ENCODE results near the gene SLC1A1.
A peak's percentile ranks its signal among the peaks of the same experiment; 100 is the strongest.
"Not testable (repeated sequence)": the region's sequence is repeated elsewhere in the genome, so short reads cannot be mapped to it uniquely, and the experiment has no call there.

SLC1A1 gene

DNA sequence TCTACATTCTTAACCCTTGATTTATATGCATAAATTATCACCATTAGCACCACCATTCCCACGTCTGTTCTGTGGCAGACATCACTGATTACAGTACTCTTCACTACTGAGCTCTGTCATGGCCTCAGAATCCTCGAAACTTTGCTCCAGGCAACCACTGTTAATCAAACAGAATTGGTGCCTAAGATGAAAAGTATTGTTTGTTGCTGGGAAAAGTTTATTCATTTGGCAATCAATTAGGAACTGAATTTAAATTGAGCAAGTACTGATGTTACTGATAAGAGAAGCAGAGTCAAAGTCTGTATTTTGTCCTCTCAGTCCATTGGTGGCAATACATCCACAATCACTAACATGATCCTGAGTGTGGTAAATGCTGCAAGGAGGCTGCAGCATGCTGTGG, 12.8 kb downstream of the SLC1A1 start:
- DNase-seq: no peak
- intact Hi-C loops (cut with DNase I): no loop called here

DNA sequence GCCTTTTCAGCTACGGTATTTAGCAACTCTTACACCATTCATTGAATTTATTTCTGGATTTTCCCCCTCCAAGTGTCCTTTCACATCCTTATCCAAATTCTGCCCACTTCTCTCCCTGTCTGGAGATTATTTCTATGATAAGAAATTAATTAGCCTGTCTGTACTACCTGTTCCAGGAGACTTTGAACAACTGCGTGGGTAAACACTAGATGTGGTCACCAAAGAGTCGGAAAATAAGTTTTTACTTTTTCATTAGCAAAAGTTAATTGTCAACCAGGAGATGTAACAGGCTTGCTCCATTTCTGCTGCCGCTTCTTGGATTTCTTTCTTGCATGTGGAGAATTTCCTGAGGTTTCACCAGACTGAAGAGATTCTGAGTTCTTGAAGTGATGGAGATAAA, 14.0 kb downstream of the SLC1A1 start:
- intact Hi-C loops (cut with DNase I): no loop called here
- no peak for DNase-seq

DNA sequence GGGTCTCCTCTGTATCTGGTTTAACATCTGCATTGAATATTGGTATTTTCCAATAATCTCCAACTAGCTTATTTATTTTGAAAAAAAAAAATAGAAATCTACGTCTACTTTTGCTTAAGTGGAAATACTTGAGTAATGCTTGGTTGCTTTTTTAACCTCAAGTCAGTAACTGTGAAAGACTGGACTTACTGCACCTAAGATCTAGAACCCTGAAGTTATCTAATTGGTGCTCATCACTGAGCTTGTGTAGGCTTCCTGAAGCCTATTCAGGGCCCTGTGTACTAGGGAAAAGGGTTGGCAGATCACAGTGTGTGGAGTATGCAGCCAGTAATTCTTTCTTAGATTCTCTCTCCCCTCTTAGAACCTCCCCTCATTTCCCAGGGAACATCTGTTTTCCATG, 16.2 kb downstream of the SLC1A1 start:
- intact Hi-C loops (cut with DNase I): no loop called here
- no peak for DNase-seq

DNA sequence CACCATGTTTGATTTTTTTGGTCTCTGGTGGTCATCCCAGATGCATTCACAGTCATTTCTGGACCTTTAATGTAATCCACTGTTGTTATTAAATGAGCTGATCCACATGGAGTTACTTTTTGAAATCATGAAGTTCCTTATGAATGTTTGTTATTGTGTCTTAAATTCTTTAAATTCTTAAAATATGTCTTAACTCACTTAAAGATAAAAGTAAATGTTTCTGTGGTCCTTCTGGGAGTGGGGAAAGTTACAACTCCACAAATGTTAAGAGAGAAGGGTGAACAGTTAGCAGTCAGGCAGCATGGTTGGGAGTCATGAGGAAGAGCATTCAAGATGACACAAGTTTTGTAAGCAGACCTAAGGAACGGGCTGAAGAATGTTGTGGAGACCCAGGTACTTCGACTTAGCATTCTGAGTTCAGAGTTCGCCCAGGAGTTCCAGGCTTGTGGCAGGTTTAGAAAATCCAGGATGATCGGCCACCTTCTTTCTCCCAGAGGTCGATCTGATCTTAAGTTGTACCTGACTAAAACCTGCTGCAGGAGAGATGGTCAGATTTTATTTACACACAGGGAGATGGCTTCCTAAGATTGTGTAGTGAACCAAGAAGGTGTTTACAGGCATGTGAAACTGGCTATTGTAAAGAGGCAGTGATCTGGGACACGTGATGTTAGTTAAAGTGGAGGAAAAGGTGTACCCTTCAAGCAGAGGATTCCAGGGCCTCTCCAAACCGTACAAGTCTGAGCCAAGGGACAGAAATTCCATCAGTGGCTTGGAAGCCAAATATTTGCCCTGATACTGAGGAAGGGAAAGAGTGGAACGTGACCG, 17.2 kb downstream of the SLC1A1 start:
- intact Hi-C loops (cut with DNase I): no loop called here
- no peak for DNase-seq

DNA sequence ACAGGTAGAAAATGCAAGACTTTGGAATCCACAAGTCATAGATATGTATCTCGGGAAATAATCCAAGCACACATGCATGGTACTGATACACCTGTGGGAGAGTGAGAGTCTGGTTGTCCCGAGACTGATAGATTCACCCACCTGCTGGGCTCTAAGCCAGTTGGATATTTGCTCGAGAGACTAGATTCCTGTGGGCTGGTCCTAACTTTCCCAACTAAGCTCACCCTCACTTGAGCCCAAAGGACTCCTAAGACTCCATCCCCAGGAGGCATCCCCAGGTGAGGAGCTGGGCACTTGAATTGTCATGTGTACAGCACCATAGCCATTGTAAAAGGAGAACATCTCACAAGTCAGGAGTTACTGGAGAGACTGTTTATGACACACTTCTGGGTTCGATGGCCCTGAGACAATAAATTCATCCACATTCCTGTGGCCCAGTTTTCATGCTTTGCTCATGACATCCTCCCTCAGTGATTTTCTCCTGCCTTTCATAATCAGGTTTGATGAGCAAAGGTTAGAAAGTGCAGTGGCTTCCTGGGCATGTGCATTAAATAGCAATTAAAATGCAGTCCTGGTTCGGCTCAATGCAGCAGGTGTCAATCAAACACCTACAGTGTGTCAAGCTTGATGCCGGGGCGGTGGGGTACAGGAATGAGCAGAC, 18.1 kb downstream of the SLC1A1 start:
- intact Hi-C loops (cut with DNase I): no loop called here
- no peak for DNase-seq

DNA sequence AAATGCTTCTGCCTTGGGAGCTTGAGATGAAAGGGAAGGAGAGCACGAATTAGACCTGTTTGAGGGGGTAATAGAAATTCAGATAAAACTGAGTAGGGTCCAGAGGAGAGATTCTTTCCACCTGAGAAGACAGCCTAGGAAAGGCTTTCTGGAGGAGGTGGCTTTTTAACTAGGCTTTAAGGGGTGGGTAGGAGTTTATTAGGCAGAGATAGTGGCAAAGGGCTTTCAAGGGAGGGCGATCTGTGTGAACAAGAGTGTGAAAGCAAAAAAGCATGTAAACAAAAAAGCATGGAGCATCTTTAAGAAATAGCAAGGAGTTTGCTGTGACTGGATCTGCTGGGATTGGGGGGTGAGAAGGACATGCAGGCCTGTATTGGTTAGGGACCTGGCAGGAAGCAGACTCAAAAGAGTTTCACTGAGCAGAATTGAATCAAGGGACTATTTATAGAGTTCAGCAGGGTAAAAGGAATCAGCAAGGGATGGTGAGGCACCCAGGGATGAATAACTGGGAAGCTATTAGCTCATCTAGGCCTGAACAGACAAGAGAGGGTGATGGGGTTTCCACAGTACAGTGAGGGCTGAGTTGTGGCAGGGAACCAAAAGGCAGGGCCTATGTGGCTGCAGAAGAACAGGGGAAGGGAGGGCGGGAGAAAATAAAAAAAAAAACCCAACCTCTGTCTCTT, 18.8 kb downstream of the SLC1A1 start:
- no peak for DNase-seq
- intact Hi-C loops (cut with DNase I): no loop called here

DNA sequence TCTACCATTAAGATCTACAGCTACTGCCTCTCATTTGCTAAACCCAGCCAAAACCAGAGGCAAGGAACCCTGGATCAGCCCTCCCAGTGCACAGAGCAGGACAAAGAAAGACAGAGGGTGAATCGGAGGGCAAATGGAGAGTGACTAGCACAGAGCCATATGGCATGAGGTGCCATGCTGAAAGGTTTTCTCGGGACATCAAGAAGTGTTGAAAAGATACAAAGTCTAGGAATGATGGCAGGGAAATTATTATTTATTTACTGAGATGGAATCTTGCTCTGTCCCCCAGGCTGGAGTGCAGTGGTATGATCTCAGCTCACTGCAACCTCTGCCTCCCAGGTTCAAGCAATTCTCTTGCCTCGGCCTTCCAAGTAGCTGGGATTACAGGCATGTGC, 19.3 kb downstream of the SLC1A1 start:
- DNase-seq: no peak
- intact Hi-C loops (cut with DNase I): no loop called here

DNA sequence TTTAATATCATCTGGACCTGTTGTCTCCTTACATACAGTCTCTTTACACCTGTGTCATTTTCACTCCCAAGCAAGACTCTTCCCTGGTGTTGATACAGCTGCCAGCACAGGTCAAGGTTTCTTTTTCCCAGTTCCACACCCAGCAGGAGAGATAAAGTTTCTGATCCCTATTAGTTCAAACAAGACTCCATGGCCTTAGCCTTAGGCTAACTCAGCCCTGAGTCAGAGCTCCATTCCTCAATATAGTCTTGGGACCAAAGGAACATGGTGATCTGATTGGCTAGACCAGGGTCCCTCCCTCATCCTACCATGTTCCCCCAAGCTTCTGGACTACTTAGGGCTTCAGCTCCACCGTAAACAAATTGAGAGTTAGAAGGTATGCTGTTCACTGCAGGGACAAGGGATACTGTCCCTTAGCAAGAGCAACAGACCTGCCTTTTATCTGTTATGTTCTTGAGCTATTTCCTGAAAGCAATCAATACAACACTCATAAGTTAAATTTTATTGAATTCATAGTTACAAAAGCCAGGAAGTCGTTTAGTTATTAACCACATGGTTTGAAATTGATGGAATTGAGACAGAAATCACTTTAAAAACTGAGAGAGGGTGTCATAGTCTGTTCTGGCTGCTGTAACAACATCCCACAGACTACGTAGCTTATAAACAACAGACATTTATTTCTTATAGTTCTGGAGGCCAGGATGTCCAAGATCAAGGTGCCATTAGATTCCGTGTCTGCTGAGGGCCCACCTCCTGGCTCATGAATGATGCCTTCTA, 20.5 kb downstream of the SLC1A1 start:
- intact Hi-C loops (cut with DNase I): no loop called here
- DNase-seq: no peak

DNA sequence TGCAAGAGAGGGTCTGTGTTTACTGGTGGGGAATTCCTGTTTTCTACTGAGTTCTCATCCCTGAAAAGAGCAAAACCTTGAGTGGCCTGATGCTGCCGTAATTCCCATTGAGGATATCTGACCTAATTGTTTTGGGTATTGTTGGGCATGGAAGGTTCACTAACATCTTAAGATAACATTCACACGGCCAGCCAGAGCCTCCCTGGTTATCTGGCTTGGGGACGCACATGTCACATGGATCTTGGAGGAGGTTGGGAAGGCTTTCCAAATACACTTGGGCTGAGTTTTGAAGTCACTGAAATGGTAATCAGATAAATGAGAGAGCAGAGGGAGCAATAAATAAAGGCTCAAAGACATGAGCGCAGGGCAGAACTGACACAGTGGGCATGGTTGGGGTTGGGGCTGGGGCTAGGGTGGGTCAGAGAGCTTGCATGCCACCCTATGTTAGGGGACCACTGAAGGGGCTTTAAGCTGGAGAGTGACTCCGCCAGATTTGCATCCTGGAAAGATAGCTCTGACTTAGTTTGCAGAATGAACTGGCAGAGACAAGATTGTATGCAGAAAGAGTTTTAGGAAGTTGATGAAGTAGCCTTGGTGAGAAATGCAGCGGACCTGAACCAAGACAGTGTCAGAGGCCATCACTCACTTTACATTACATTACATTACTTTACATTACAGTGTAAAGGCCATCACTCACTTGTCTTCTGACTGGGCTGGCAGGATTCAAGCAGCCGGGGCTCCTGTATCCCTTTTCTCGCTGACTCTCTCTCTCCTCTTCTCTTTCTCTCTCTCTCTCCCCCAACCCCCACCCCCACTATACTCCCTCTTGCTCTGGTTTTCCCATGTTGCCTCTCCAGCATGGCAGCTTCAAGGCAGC, 24.2 kb downstream of the SLC1A1 start:
- DNase-seq: no peak
- intact Hi-C loops (cut with DNase I): no loop called here

DNA sequence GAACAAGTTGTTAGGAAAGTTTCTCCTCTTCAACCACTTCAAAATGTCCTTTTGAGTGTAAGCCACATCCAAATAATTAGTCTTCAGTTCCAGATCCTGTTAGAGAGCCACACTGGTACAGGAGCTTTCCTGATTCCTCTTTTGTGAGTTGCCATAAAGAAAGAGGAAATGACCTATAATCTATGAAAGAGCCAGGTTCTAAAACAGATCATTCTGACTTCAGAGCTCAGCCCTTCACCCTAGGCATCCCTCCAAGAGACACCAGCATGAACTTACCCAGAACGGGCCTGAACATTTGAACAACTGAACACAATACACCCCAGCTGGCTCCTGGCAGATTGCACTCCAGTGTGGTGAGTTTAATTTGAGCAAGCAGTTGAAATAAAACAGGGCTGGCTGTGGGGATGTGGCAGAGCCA, 25.7 kb downstream of the SLC1A1 start:
- DNase-seq: peak in 2 of 10 donors; percentile 17 to 66
- intact Hi-C loops (cut with DNase I): no loop called here

DNA sequence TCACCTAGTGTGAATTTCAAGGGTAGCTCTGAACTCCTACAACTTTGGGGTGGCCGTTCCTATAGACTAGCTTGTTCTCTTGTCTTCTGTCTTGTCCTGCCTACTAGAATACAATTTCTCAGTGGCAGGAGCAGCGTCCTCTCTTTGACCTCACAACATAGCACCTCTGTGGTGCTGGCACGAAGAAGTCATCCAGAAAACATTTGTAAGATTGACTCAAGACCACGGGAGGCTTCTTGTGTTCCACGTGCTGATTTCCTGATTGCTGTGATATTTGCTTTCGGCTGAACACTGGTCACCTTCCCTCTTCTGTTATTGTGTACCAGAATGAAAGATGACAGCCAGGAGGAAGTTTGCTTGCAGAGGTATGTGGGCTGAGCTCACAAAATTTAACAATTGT, 27.0 kb downstream of the SLC1A1 start:
- no peak for DNase-seq
- intact Hi-C loops (cut with DNase I): no loop called here

DNA sequence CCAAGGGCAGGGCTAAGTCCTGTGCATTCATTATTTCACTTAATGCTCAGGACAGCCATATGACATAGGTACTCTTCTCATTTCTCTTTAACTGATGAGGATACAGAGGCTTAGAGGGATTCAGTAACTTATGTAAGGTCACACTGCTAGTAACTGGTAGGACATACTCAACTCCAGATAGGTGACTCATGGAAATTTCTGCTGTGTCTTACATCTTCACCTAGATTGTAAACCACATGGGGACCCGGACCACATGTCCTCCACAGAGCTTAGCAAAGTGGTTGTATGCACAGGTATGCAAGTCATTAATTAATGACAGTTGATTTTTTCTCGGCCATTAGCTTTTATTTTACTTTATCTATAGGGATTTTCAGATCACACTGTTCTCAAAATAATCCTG, 29.3 kb downstream of the SLC1A1 start:
- DNase-seq: no peak
- intact Hi-C loops (cut with DNase I): no loop called here

DNA sequence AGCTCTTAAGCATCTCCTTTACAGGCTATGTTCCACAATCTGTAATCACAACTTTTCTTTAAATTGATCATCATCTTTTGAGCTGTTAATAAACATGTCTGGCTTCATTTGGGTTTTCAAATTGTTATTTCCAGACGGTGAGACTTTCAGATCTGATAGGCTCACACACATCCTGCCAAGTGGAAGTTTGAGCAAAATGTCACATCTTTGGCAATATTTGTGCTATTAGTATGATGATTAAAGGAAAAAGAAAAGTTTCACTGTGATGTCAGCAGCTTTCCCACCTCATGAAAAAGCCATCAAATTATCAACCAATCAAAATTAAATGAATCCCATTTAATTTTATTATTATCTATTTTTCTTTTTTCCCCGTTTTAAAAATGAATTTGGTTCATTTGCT, 29.8 kb downstream of the SLC1A1 start:
- DNase-seq: no peak
- intact Hi-C loops (cut with DNase I): no loop called here

DNA sequence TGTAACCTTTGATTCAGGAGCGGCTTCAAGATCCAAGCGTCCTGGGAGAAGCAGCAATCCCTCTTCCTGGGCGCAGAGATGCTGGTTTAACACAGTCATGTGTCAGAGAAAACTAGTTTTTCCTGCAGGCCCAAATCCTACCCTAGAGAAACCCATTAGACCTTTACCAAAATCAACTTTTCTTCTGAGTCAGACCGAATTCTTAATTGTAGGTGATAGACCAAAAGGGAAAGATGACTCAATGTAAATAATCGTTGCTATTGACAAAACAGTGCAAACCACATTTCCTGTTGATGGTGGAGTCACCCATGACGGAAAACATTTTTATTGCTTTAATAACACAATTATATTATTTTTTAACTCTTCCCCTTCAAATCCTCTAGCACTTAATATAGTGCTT, 40.1 kb downstream of the SLC1A1 start:
- intact Hi-C loops (cut with DNase I): no loop called here
- no peak for DNase-seq

DNA sequence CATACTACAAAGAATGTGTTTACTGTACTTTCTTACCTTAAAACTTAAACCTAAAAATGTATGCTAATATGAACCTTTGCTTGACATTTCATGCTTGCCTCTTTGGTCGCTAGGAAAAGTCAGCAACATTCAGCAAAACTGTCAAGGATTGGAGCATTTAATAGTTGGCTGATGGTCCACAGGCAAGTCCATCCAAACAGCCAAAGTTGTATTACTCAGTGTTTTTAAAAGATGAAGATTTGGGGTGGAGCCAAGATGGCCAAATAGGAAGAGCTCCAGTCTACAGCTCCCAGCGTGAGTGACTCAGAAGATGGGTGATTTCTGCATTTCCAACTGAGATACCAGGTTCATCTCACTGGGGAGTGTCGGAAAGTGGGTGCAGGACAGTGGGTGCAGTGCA, 40.6 kb downstream of the SLC1A1 start:
- DNase-seq; intact Hi-C loops (cut with DNase I): not testable (repeated sequence)

DNA sequence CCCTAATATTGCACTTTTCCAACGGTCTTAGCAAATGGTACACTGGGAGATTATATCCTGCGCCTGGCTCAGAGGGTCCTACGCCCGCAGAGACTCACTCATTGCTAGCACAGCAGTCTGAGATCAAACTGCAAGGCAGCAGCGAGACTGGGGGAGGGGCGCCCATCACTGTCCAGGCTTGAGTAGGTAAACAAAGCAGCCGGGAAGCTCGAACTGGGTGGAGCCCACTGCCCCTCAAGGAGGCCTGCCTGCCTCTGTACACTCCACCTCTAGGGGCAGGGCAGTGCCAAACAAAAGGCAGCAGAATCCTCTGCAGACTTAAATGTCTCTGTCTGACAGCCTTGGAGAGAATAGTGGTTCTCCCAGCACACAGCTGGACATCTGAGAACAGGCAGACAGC, 41.1 kb downstream of the SLC1A1 start:
- intact Hi-C loops (cut with DNase I); DNase-seq: not testable (repeated sequence)

DNA sequence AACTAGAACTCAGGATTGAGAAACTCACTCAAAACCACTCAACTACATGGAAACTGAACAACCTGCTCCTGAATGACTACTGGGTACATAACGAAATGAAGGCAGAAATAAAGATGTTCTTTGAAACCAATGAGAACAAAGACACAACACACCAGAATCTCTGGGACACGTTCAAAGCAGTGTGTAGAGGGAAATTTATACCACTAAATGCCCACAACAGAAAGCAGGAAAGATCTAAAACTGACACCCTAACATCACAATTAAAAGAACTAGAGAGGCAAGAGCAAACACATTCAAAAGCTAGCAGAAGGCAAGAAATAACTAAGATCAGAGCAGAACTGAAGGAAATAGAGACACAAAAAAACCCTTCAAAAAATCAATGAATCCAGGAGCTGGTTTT, 43.6 kb downstream of the SLC1A1 start:
- DNase-seq; intact Hi-C loops (cut with DNase I): not testable (repeated sequence)

DNA sequence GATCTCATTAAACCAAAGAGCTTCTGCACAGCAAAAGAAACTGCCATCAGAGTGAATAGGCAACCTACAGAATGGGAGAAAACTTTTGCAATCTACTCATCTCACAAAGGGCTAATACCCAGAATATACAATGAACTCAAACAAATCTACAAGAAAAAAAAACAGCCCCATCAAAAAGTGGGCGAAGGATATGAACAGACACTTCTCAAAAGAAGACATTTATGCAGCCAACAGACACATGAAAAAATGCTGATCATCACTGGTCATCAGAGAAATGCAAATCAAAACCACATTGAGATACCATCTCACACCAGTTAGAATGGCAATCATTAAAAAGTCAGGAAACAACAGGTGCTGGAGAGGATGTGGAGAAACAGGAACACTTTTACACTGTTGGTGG, 45.9 kb downstream of the SLC1A1 start:
- DNase-seq; intact Hi-C loops (cut with DNase I): not testable (repeated sequence)

DNA sequence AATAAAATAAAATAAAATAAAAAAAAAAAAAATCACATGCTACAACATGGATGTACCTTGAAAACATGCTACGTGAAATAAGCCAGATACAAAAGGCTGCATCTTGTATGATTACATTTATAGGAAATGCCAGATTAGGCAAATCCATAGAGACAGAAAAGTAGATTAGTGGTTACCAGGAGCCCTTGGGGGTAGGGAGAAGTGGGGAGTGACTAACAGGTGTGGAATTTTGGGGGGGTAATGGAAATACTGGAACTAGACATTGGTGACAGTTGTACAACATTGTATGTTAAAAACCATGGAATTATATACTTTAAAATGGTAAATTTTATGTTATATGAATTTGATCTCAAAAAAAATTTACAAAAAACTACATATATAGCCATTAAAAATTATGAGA, 47.3 kb downstream of the SLC1A1 start:
- no peak for DNase-seq
- intact Hi-C loops (cut with DNase I): no loop called here

DNA sequence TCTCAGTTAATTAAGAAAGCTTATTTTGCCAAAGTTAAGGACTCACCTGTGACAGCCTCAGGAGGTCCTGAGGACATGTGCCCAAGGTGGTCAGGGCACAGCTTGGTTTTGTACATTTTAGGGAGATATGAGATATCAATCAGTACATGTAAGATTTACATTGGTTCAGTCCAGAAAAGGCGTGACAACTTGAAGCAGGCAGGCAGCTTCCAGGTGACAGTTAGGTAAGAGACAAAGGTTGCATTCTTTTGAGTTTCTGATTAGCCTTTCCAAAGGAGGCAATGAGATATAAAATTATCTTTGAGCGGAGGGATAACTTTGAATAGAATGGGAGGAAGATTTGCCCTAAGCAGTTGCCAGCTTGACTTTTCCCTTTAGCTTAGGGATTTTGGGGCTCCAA, 47.8 kb downstream of the SLC1A1 start:
- no peak for DNase-seq
- intact Hi-C loops (cut with DNase I): no loop called here

Data from posterior cingulate gyrus (tissue), 11 donors.